ENCODE results near the gene CCDC92B. TPM values are rescaled to one million over a fixed set of nuclear protein-coding genes. Genes with fewer than 3 reads are reported as not detected.

CCDC92B gene
- total RNA-seq, 6 donors from 2014 or later = 0.34 TPM; not detected in 4

GRCh38 chr17:2703181-2703580 lies 46.3 kb downstream of the CCDC92B start:
- ATAC-seq (ENCODE audit: low FRiP score in 2 of 2) (no peak), DNase-seq (peak in 1 of 2 donors; percentile 66)
- H3K27ac ChIP-seq = no peak overlapping the region
- TF ChIP-seq POLR2A (IDR thresholded peaks at IDR 0.05) (no peak), CTCF (IDR thresholded peaks at IDR 0.05) (no peak), POLR2AphosphoS5 (IDR thresholded peaks at IDR 0.05) (no peak), EP300 (IDR thresholded peaks at IDR 0.05) (no peak)
- peaks cover 21 to 62% (median 53%) of the 10 kb centered on the region in 4 donors for H3K36me3 ChIP-seq
- no peaks in the 10 kb centered on the region for H3K9me3 ChIP-seq
- WGBS, 2 donors = 95 to 100% methylated on average over 6 to 14 of the region's 20 CpGs
- no peak overlapping the region for H3K4me3 ChIP-seq
- no peaks in the 10 kb centered on the region for H3K27me3 ChIP-seq
- H3K4me1 ChIP-seq = peaks cover 6 to 13% (median 11%) of the 10 kb centered on the region in 4 donors

DNA sequence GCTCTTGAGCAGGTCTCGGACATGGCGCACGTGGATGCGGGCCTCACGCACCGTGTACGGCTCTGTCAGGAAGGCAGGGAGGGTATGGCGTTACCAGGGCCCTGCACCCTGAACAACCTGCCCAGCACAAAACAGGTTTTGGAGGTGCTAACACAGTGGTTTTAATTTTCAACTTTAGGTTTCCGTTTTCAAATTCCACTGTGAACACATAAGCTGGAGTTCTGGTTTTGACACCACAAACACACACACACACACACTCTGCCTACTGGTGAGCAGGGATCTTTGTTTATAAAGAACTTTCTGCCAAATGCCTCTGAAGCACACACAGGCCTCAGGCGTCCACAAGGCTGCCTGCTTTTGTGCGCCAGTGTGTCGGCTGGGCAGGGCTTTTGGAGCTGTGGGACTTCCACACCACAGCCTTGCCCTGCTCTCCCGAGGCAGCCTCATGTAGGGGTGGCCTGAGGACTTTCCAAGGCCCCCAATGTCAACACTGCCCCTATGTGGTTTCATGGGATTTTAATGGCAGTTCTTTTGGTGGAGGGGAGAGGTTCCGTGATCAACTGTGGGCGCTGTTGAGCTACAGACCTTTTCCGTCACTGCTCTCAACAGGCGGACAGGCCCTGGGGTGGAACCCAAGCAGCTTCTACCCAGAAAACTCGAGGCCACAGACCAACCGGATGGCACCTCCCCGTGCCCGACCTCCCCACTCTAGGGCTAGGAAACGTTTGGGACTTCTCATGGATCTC lies 47.3 kb downstream of the CCDC92B start:
- Histone ChIP-seq H3K4me3 (no peak overlapping the region), H3K4me1 (peaks cover 0 to 3% (median 1%) of the 10 kb centered on the region in 4 donors), H3K27ac (no peak overlapping the region), H3K36me3 (peaks cover 26 to 72% (median 63%) of the 10 kb centered on the region in 4 donors), H3K9me3 (no peaks in the 10 kb centered on the region), H3K27me3 (no peaks in the 10 kb centered on the region)
- WGBS, 2 donors = 87 to 93% methylated on average over 7 to 21 of the region's 22 CpGs
- TF ChIP-seq EP300 (IDR thresholded peaks at IDR 0.05) (no peak), CTCF (IDR thresholded peaks at IDR 0.05) (no peak), POLR2A (IDR thresholded peaks at IDR 0.05) (no peak), POLR2AphosphoS5 (IDR thresholded peaks at IDR 0.05) (no peak)
- DNase-seq (no peak), ATAC-seq (ENCODE audit: low FRiP score in 2 of 2) (no peak)

GRCh38 chr17:2701161-2701995 lies 48.1 kb downstream of the CCDC92B start:
- ATAC-seq (ENCODE audit: low FRiP score in 2 of 2) (no peak), DNase-seq (peak; percentile 18 to 81)
- WGBS, 2 donors = 94 to 97% methylated on average over 10 to 28 of the region's 41 CpGs
- no peaks in the 10 kb centered on the region for H3K9me3 ChIP-seq
- no peak overlapping the region for H3K27ac ChIP-seq
- no peak for TF ChIP-seq EP300 (IDR thresholded peaks at IDR 0.05)
- TF ChIP-seq CTCF (IDR thresholded peaks at IDR 0.05) = no peak
- TF ChIP-seq POLR2A (IDR thresholded peaks at IDR 0.05) = no peak
- TF ChIP-seq POLR2AphosphoS5 (IDR thresholded peaks at IDR 0.05) = no peak
- no peaks in the 10 kb centered on the region for H3K27me3 ChIP-seq
- no peaks in the 10 kb centered on the region for H3K4me1 ChIP-seq
- H3K36me3 ChIP-seq = peaks cover 33 to 80% (median 70%) of the 10 kb centered on the region in 4 donors
- no peak overlapping the region for H3K4me3 ChIP-seq

DNA sequence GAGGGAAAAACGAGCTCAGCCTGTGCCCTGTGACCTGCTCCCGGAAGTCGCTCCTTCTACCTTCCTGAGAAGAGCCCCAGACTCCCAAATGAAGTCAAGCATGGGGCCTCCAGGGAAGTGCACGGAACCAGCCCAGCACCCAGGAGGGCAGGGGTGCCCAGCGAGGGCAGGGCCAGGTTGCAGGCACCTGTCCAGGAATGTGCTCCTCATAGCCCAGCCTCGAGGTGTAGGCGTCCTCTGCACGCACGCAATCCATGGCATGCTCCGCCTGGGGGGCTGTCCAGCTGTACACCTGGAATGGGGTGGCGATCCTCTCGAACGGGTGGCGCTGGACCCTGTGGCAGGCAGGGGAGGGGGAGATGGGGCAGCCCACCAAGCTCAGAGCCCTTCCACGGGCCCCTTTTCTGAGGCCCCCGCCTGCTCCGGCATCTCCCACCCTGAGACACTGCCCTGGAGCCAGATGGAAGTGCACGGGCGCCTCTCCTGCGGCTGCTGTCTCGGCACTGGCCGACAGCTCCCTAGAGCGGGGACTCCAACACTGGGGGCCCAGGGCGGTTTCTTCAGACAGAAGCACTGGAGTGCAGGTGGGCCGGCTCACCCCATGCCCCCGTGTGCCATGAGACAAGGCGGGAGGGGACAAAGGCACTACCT lies 48.8 kb downstream of the CCDC92B start:
- Histone ChIP-seq H3K9me3 (no peaks in the 10 kb centered on the region), H3K27ac (no peak overlapping the region), H3K4me3 (no peak overlapping the region), H3K36me3 (peaks cover 40 to 87% (median 77%) of the 10 kb centered on the region in 4 donors), H3K27me3 (no peaks in the 10 kb centered on the region), H3K4me1 (no peaks in the 10 kb centered on the region)
- TF ChIP-seq CTCF (IDR thresholded peaks at IDR 0.05) (no peak), POLR2A (IDR thresholded peaks at IDR 0.05) (no peak), POLR2AphosphoS5 (IDR thresholded peaks at IDR 0.05) (no peak)
- ATAC-seq (ENCODE audit: low FRiP score in 2 of 2) (no peak), DNase-seq (peak in 1 of 2 donors; percentile 67)
- WGBS, 2 donors = 98% methylated on average over 10 of the region's 27 CpGs; no CpG with 5 or more reads in 1 of the 2 donors

Measured in upper lobe of left lung (tissue), 6 donors.